ENCODE results near the gene TNFRSF12A.
A peak's percentile ranks its signal among the peaks of the same experiment; 100 is the strongest.

Gene TNFRSF12A

GRCh38 chr16:3027983-3028715, 8.0 kb downstream of the TNFRSF12A start:
- Mint-ChIP-seq H3K4me3 (no peak overlapping the region), H3K27me3 (ENCODE audit: low read depth, poor library complexity) (peaks cover 23% of the 10 kb centered on the region), H3K36me3 (ENCODE audit: low read depth) (peaks cover 23% of the 10 kb centered on the region), H3K27ac (no peak overlapping the region), H3K4me1 (peaks cover 23% of the 10 kb centered on the region), H3K9me3 (no peaks in the 10 kb centered on the region)
- DNase-seq, result peak; percentile 97
- TF ChIP-seq, protein P1, sequence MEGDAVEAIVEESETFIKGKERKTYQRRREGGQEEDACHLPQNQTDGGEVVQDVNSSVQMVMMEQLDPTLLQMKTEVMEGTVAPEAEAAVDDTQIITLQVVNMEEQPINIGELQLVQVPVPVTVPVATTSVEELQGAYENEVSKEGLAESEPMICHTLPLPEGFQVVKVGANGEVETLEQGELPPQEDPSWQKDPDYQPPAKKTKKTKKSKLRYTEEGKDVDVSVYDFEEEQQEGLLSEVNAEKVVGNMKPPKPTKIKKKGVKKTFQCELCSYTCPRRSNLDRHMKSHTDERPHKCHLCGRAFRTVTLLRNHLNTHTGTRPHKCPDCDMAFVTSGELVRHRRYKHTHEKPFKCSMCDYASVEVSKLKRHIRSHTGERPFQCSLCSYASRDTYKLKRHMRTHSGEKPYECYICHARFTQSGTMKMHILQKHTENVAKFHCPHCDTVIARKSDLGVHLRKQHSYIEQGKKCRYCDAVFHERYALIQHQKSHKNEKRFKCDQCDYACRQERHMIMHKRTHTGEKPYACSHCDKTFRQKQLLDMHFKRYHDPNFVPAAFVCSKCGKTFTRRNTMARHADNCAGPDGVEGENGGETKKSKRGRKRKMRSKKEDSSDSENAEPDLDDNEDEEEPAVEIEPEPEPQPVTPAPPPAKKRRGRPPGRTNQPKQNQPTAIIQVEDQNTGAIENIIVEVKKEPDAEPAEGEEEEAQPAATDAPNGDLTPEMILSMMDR (IDR thresholded peaks at IDR 0.05), result peak; percentile 79

DNA sequence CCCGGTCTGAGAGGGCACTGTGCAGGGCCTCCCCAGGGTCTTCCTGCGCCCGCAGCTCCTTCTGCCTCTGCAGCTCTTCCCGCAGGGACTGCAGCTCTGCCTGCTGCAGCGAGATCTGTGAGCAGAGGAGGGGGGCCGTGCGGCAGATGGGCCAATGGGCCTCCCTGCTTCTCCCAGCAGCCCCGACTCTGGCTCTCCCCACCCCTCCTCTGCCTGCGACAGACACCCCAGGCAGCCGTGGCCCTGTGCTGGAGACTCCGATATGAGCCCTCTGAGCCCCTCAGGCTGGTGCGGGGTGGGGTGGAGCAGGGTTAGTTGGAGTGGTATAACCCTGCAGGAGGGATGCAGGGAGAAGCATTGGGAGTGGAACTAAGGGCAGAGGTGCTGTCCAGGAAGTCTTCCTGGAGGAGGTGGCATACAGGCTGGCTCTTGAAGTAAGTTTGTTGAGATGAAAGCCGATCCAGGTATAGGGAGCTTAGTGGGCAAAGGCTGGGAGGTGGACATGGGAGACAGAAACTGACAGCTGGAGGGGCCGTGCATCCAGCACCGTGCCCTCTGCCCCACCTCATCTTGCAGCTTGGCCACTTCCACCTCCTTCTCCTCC, 8.7 kb downstream of the TNFRSF12A start:
- Mint-ChIP-seq H3K4me3 (no peak overlapping the region), H3K27ac (no peak overlapping the region), H3K9me3 (no peaks in the 10 kb centered on the region), H3K4me1 (peaks cover 17% of the 10 kb centered on the region), H3K36me3 (ENCODE audit: low read depth) (peaks cover 23% of the 10 kb centered on the region), H3K27me3 (ENCODE audit: low read depth, poor library complexity) (peaks cover 30% of the 10 kb centered on the region)
- TF ChIP-seq, protein P1 (IDR thresholded peaks at IDR 0.05), result no peak
- DNase-seq, result no peak

GRCh38 chr16:3029491-3030221, 9.5 kb downstream of the TNFRSF12A start:
- Mint-ChIP-seq H3K27ac (no peak overlapping the region), H3K36me3 (ENCODE audit: low read depth) (peaks cover 19% of the 10 kb centered on the region)
- TF ChIP-seq, protein P1 (IDR thresholded peaks at IDR 0.05), result no peak

DNA sequence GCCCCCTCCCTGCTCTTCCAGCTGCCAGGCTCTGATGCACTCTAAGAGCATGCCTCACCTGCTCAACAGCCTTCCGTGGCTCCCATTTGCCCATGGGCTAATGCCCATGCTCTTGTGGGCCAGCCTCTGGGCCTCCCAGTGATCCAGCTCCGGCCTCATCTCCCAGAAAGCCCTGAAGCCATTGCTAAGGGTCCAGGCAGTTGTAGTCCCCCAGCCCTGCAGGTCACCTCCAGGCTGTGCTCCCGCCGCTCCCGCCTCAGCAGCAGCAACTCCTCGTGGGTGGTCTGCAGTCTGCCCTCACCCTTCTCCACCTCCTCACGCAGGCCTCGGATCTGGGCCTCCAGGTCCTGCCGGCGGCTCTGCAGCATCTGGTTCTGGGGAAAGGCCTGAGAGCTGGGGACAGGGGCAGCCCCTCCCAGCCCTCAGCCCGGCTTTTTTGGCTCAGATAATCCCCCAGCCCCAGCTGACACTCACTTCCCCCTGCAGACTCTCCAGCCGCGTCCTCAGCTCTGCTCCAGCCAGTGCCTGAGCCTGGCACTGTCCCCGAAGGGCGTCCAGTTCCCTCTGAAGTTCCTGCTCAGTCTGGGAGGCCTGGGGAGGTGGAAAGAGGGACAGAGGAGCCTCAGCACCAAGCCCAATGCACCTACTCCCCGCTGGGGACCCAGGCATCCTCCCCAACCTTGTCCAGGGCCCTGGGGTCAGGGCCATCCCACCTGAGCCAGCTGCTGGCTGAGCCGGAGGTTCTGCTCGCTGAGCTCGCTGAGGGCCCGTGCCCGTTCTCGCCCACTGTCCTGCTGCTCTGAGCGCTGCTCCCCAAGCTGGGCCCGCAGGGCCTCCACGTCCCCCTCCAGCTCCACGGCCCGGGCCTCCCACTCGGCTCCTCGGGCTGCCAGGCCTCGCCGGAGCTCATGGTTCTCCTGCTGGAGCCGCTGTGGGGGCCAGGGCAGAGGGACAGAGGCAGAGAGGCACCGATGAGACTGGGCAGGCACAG, 10.3 kb downstream of the TNFRSF12A start:
- Mint-ChIP-seq H3K36me3 (ENCODE audit: low read depth) (peaks cover 19% of the 10 kb centered on the region), H3K27ac (no peak overlapping the region), H3K4me1 (peaks cover 11% of the 10 kb centered on the region), H3K9me3 (no peaks in the 10 kb centered on the region), H3K4me3 (no peak overlapping the region), H3K27me3 (ENCODE audit: low read depth, poor library complexity) (peaks cover 47% of the 10 kb centered on the region)
- TF ChIP-seq, protein P1 (IDR thresholded peaks at IDR 0.05), result no peak
- DNase-seq, result no peak

More at GRCh38 chr16:3029491-3030221, 9.5 kb downstream of the TNFRSF12A start:
- H3K4me1 Mint-ChIP-seq, result peaks cover 11% of the 10 kb centered on the region
- DNase-seq, result no peak
- H3K9me3 Mint-ChIP-seq, result no peaks in the 10 kb centered on the region
- H3K27me3 Mint-ChIP-seq (ENCODE audit: low read depth, poor library complexity), result peaks cover 38% of the 10 kb centered on the region
- H3K4me3 Mint-ChIP-seq, result no peak overlapping the region

- Mint-ChIP-seq H3K4me1 (peaks cover 11% of the 10 kb centered on the region), H3K9me3 (no peaks in the 10 kb centered on the region), H3K27ac (no peak overlapping the region), H3K36me3 (ENCODE audit: low read depth) (peaks cover 1% of the 10 kb centered on the region), H3K4me3 (no peak overlapping the region), H3K27me3 (ENCODE audit: low read depth, poor library complexity) (peaks cover 60% of the 10 kb centered on the region)
- no peak for DNase-seq
- TF ChIP-seq, protein P1 (IDR thresholded peaks at IDR 0.05), result no peak
These were observed 12.5 kb downstream of the TNFRSF12A start for GRCh38 chr16:3032624-3033023.
